ENCODE data around the gene EIF4G3. TPM values are rescaled to one million over a fixed set of nuclear protein-coding genes. Genes with fewer than 3 reads are reported as not detected.
"Not testable (repeated sequence)": the region's sequence is repeated elsewhere in the genome, so short reads cannot be mapped to it uniquely, and the experiment has no call there.

The EIF4G3 gene
- total RNA-seq, 1 donor = 23.0 TPM

- H3K9me3 ChIP-seq (ENCODE audit: low read depth, low read length) = no peaks in the 10 kb centered on the region
- H3K27me3 ChIP-seq (ENCODE audit: insufficient read depth, low read length) = no peaks in the 10 kb centered on the region
- H3K4me1 ChIP-seq (ENCODE audit: insufficient read depth, low read length) = peaks cover 15% of the 10 kb centered on the region
- H3K4me3 ChIP-seq (ENCODE audit: low read length) = no peak overlapping the region
Measured at GRCh38 chr1:21117159-21117558, 59.5 kb downstream of the EIF4G3 start.

- Histone ChIP-seq H3K27me3 (ENCODE audit: insufficient read depth, low read length) (no peaks in the 10 kb centered on the region), H3K9me3 (ENCODE audit: low read depth, low read length) (no peaks in the 10 kb centered on the region), H3K4me1 (ENCODE audit: insufficient read depth, low read length) (peaks cover 15% of the 10 kb centered on the region), H3K4me3 (ENCODE audit: low read length) (no peak overlapping the region)
Measured at GRCh38 chr1:21115098-21115760, 61.5 kb downstream of the EIF4G3 start.

GRCh38 chr1:21114431-21114830 lies 62.3 kb downstream of the EIF4G3 start:
- Histone ChIP-seq H3K4me1 (ENCODE audit: insufficient read depth, low read length) (peaks cover 15% of the 10 kb centered on the region), H3K27me3 (ENCODE audit: insufficient read depth, low read length) (no peaks in the 10 kb centered on the region), H3K4me3 (ENCODE audit: low read length) (no peak overlapping the region), H3K9me3 (ENCODE audit: low read depth, low read length) (no peaks in the 10 kb centered on the region)

DNA sequence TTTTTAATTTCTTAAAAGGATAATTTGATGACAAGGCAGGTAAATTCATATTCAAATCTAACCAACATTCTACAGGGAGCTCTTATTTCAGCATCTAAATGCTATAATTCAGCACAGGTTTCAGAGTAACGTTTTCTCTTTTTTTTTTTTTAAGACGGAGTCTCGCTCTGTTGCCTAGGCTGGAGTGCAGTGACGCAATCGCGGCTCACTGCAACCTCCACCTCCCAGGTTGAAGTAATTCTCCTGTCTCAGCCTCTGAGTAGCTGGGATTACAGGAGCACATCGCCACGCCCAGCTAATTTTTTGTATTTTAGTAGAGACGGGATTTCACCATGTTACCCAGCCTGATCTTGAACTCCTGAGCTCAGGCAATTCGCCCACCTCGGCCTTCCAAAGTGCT lies 66.5 kb downstream of the EIF4G3 start:
- no peaks in the 10 kb centered on the region for H3K9me3 ChIP-seq (ENCODE audit: low read depth, low read length)

GRCh38 chr1:21106709-21107108 lies 70.0 kb downstream of the EIF4G3 start:
- Histone ChIP-seq H3K4me1 (ENCODE audit: insufficient read depth, low read length) (no peaks in the 10 kb centered on the region), H3K27me3 (ENCODE audit: insufficient read depth, low read length) (no peaks in the 10 kb centered on the region), H3K4me3 (ENCODE audit: low read length) (no peak overlapping the region), H3K9me3 (ENCODE audit: low read depth, low read length) (no peaks in the 10 kb centered on the region)

More for the DNA sequence above, 66.5 kb downstream of the EIF4G3 start:
- peaks cover 6% of the 10 kb centered on the region for H3K4me1 ChIP-seq (ENCODE audit: insufficient read depth, low read length)
- H3K27me3 ChIP-seq (ENCODE audit: insufficient read depth, low read length) = no peaks in the 10 kb centered on the region
- H3K4me3 ChIP-seq (ENCODE audit: low read length) = no peak overlapping the region

GRCh38 chr1:21106238-21106637 lies 70.5 kb downstream of the EIF4G3 start:
- H3K4me3 ChIP-seq (ENCODE audit: low read length) = no peak overlapping the region
- peaks cover under 1% of the 10 kb centered on the region for H3K4me1 ChIP-seq (ENCODE audit: insufficient read depth, low read length)
- no peaks in the 10 kb centered on the region for H3K9me3 ChIP-seq (ENCODE audit: low read depth, low read length)
- no peaks in the 10 kb centered on the region for H3K27me3 ChIP-seq (ENCODE audit: insufficient read depth, low read length)

DNA sequence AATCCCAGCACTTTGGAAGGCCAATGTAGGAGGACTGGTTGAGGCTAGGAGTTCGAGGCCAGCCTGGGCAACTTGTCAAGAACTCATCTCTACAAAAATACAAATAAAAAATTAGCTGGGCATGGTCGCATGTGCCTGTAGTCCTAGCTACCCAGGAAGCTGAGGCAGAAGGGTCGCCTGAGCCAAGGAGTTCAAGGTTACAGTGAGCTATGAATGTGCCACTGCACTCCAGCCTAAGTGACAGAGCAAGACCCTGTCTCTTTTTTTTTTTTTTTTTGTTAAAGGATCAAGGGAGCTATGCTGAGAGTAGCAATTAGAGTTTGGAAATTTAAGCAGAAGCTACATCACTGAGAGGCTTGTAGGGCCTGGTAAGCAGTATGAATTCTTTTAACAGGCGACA lies 70.9 kb downstream of the EIF4G3 start:
- peaks cover 5% of the 10 kb centered on the region for H3K4me1 ChIP-seq (ENCODE audit: insufficient read depth, low read length)
- no peak overlapping the region for H3K4me3 ChIP-seq (ENCODE audit: low read length)
- H3K9me3 ChIP-seq (ENCODE audit: low read depth, low read length) = no peaks in the 10 kb centered on the region
- H3K27me3 ChIP-seq (ENCODE audit: insufficient read depth, low read length) = no peaks in the 10 kb centered on the region

- Histone ChIP-seq H3K27me3 (ENCODE audit: insufficient read depth, low read length) (no peaks in the 10 kb centered on the region), H3K4me1 (ENCODE audit: insufficient read depth, low read length) (peaks cover 15% of the 10 kb centered on the region), H3K4me3 (ENCODE audit: low read length) (no peak overlapping the region), H3K9me3 (ENCODE audit: low read depth, low read length) (no peaks in the 10 kb centered on the region)
Measured at GRCh38 chr1:21104683-21105082, 72.0 kb downstream of the EIF4G3 start.

GRCh38 chr1:21100481-21100921 lies 76.2 kb downstream of the EIF4G3 start:
- H3K9me3 ChIP-seq (ENCODE audit: low read depth, low read length) = no peaks in the 10 kb centered on the region
- no peak overlapping the region for H3K4me3 ChIP-seq (ENCODE audit: low read length)
- peaks cover 34% of the 10 kb centered on the region for H3K4me1 ChIP-seq (ENCODE audit: insufficient read depth, low read length)
- no peaks in the 10 kb centered on the region for H3K27me3 ChIP-seq (ENCODE audit: insufficient read depth, low read length)

- Histone ChIP-seq H3K27me3 (ENCODE audit: insufficient read depth, low read length) (no peaks in the 10 kb centered on the region), H3K9me3 (ENCODE audit: low read depth, low read length) (no peaks in the 10 kb centered on the region), H3K4me3 (ENCODE audit: low read length) (no peak overlapping the region), H3K4me1 (ENCODE audit: insufficient read depth, low read length) (peaks cover 34% of the 10 kb centered on the region)
Measured at GRCh38 chr1:21099869-21100131, 76.9 kb downstream of the EIF4G3 start.

- Histone ChIP-seq H3K9me3 (ENCODE audit: low read depth, low read length) (no peaks in the 10 kb centered on the region), H3K4me3 (ENCODE audit: low read length) (no peak overlapping the region), H3K4me1 (ENCODE audit: insufficient read depth, low read length) (peaks cover 34% of the 10 kb centered on the region), H3K27me3 (ENCODE audit: insufficient read depth, low read length) (no peaks in the 10 kb centered on the region)
Measured at GRCh38 chr1:21099034-21099868, 77.4 kb downstream of the EIF4G3 start.

DNA sequence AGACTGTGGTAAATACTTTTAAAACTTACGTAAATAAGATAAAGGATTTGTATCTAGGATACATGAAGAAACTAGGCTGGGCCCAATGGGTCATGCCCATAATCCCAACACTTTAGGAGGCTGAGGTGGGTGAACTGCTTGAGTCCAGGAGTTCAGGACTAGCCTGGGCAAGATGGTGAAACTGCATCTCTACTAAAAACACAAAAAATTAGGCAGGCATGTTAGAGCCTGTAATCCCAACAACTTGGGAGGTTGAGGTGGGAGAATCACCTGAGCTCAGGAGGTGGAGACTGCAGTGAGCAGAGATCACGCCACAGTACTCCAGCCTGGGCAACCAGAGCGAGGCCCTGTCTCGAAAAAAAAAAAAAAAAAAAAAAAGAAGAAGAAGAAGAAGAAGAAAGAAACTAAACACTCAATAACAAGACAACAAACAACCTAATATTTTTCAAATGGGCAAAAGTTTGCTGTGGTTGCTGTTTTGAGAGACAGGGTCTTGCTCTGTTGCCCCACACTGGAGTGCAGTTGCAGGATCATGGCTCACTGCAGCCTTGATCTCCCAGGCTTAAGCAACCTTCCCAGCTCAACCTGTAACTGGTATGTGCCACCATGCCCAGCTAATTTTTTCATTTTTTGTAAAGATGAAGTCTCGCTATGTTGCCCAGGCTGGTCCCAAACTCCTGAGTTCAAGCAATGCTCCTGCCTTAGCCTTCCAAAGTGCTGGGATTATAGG lies 78.3 kb downstream of the EIF4G3 start:
- Histone ChIP-seq H3K4me3 (ENCODE audit: low read length) (no peak overlapping the region), H3K9me3 (ENCODE audit: low read depth, low read length) (no peaks in the 10 kb centered on the region), H3K4me1 (ENCODE audit: insufficient read depth, low read length) (peaks cover 34% of the 10 kb centered on the region), H3K27me3 (ENCODE audit: insufficient read depth, low read length) (no peaks in the 10 kb centered on the region)

DNA sequence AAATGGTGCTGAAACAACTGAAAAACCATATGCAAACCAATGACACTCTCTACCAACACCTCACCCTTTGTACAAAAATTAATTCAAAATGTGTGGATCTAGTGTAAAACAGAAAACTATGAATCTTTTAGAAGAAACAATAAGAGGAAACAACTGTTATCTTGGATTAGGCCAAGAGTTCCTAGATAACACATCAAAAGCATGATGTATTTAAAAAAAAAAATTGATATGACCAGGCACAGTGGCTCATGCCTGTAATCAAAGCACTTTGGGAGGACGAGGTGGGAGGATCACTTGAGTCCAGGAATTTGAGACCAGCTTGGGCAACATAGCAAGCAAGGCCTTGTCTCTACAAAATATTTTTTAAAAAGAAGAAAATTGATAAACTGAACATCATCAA lies 79.0 kb downstream of the EIF4G3 start:
- no peaks in the 10 kb centered on the region for H3K27me3 ChIP-seq (ENCODE audit: insufficient read depth, low read length)
- no peak overlapping the region for H3K4me3 ChIP-seq (ENCODE audit: low read length)
- H3K9me3 ChIP-seq (ENCODE audit: low read depth, low read length) = no peaks in the 10 kb centered on the region
- H3K4me1 ChIP-seq (ENCODE audit: insufficient read depth, low read length) = peaks cover 34% of the 10 kb centered on the region

GRCh38 chr1:21095976-21096375 lies 80.7 kb downstream of the EIF4G3 start:
- no peaks in the 10 kb centered on the region for H3K9me3 ChIP-seq (ENCODE audit: low read depth, low read length)
- peaks cover 40% of the 10 kb centered on the region for H3K4me1 ChIP-seq (ENCODE audit: insufficient read depth, low read length)
- H3K4me3 ChIP-seq (ENCODE audit: low read length) = no peak overlapping the region
- no peaks in the 10 kb centered on the region for H3K27me3 ChIP-seq (ENCODE audit: insufficient read depth, low read length)

- not testable (repeated sequence) for H3K4me3 ChIP-seq (ENCODE audit: low read length); H3K9me3 ChIP-seq (ENCODE audit: low read depth, low read length); H3K27me3 ChIP-seq (ENCODE audit: insufficient read depth, low read length)
- peaks cover 36% of the 10 kb centered on the region for H3K4me1 ChIP-seq (ENCODE audit: insufficient read depth, low read length)
Measured at GRCh38 chr1:21094282-21094681, 82.4 kb downstream of the EIF4G3 start.

Data from mononuclear cell (primary cell).